ENCODE measurements around the gene KIF17.

KIF17 gene

DNA sequence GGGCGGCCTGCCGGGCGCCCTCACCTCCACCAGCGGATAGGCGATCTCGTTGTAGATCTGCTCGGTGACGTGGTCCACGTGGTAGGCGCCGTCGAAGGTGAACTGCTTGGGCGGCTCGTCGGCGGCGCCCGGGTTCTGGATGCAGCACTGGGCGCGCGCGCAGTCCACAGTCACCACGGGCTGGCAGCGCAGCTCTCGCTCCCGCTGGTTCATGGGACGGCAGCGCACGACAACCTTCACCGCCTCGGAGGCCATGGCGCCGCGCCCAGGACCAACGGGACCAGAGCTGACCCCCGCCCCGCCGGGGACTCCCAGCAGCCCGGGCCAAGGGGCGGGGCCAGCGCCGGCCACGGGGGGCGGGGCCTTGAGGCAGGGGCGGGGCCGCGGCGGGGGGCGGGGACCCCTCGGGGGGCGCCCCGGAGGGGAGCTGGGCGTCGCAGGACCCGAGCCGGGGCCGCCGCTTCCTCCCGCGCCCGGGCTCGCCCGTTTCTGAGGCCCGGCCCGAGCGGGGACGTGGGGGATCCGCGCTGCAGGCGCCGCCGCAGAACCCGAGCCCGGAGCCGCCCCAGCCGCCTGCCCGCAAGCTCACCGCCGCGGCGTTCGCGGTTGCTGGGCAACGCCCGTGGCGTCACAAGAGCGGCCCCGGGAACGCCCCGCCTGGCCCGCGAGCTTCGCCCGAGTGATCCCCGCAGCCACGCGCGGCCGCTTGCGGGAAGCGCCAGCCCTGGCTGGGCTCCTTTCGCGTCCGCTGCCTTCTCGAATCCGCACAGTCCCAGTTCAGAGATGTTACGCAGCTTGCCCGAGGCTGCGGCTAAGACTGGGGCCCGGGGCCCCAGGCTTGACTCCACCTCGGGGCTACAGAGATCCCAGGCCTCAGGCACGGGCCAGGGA is at the start of gene KIF17:
KIF17 (minus strand) TSS at position 556 of the 891 bp plus-strand sequence; CDS start at position 255, 301 bp downstream.
- H3K9me3 ChIP-seq, result no peaks in the 10 kb centered on the region
- H3K36me3 ChIP-seq, result no peaks in the 10 kb centered on the region
- peaks cover 73% of the 10 kb centered on the region for H3K27me3 ChIP-seq
- peak within 1 kb of the TSS; percentile 48 to 56 for H3K4me3 ChIP-seq (ENCODE audit: low read depth in 1 of 2, low read length in 1 of 2)
- H3K27ac ChIP-seq, result no peak within 1 kb of the TSS
- TF ChIP-seq, protein P1, sequence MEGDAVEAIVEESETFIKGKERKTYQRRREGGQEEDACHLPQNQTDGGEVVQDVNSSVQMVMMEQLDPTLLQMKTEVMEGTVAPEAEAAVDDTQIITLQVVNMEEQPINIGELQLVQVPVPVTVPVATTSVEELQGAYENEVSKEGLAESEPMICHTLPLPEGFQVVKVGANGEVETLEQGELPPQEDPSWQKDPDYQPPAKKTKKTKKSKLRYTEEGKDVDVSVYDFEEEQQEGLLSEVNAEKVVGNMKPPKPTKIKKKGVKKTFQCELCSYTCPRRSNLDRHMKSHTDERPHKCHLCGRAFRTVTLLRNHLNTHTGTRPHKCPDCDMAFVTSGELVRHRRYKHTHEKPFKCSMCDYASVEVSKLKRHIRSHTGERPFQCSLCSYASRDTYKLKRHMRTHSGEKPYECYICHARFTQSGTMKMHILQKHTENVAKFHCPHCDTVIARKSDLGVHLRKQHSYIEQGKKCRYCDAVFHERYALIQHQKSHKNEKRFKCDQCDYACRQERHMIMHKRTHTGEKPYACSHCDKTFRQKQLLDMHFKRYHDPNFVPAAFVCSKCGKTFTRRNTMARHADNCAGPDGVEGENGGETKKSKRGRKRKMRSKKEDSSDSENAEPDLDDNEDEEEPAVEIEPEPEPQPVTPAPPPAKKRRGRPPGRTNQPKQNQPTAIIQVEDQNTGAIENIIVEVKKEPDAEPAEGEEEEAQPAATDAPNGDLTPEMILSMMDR (IDR thresholded peaks at IDR 0.05), result no peak
- H3K4me1 ChIP-seq (ENCODE audit: control insufficient read depth in 1 of 2, insufficient read depth in 1 of 2, low read depth in 1 of 2, low read length in 1 of 2), result peaks cover 5 to 11% of the 10 kb centered on the region in 2 experiments

DNA sequence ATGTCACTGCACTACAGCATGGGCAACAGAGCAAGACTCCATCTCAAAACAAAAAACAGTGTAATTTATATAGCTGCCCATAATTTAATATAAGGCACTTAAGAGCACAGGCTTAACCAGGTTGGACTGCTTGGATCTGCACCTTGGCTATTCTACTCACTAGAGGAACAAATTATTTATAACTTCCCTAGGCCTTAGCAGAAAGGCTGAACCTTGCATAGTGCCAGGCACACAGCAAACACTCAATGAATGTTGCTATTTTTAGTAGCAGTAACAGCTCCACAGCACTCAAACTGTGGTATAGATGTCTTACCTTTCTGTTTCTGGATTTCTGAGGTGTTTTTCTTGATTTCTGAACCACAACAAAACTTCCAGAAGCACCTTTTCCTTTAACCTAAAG is 49.5 kb upstream of the KIF17 start:
- Histone ChIP-seq H3K27ac (no peak overlapping the region), H3K9me3 (no peaks in the 10 kb centered on the region), H3K36me3 (peaks cover 100% of the 10 kb centered on the region), H3K27me3 (no peaks in the 10 kb centered on the region), H3K4me3 (ENCODE audit: low read depth in 1 of 2, low read length in 1 of 2) (no peak overlapping the region), H3K4me1 (ENCODE audit: control insufficient read depth in 1 of 2, insufficient read depth in 1 of 2, low read depth in 1 of 2, low read length in 1 of 2) (no peaks in the 10 kb centered on the region)
- TF ChIP-seq, protein P1 (IDR thresholded peaks at IDR 0.05), result no peak

DNA sequence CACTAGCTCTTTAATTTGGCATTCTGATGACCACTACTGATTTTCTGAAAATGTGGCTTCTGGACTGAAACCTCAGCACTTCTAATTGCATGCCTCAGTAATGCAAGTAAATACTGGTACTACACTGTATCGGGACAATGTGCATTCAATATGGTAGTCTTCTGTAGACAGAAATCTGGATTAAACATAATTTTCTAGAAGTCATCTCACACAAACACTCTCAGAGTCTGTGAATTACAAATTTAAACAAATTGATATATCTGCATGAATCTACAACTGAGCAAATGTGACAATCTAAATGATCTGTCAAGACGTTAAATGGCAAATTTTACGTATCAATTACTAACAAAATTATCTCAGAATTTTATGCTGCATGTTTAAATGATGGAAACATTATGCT is 45.6 kb upstream of the KIF17 start:
- peaks cover 99% of the 10 kb centered on the region for H3K36me3 ChIP-seq
- no peaks in the 10 kb centered on the region for H3K9me3 ChIP-seq
- H3K27me3 ChIP-seq, result no peaks in the 10 kb centered on the region
- H3K4me1 ChIP-seq (ENCODE audit: control insufficient read depth in 1 of 2, insufficient read depth in 1 of 2, low read depth in 1 of 2, low read length in 1 of 2), result no peaks in the 10 kb centered on the region
- TF ChIP-seq, protein P1 (IDR thresholded peaks at IDR 0.05), result no peak
- no peak overlapping the region for H3K27ac ChIP-seq
- no peak overlapping the region for H3K4me3 ChIP-seq (ENCODE audit: low read depth in 1 of 2, low read length in 1 of 2)

DNA sequence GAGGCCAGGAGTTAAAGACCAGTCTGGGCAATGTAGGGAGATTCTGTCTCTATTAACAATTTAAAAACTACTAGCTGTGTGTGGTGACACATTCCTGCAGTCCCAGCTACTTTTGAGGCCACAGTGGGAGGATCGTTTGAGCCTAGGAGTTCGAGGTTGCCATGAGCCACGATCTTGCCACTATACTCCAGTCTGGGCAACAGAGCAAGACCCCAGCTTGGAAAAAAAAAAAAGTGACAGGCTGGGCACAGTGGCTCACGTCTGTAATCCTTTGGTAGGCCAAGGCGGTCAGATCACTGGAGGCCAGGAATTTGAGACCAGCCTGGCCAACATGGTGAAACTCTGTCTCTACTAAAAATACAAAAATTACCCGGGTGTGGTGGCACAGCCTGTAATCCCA is 42.5 kb upstream of the KIF17 start:
- Histone ChIP-seq H3K9me3 (no peaks in the 10 kb centered on the region), H3K4me1 (ENCODE audit: control insufficient read depth in 1 of 2, insufficient read depth in 1 of 2, low read depth in 1 of 2, low read length in 1 of 2) (no peaks in the 10 kb centered on the region), H3K36me3 (peaks cover 99% of the 10 kb centered on the region), H3K4me3 (ENCODE audit: low read depth in 1 of 2, low read length in 1 of 2) (no peak overlapping the region), H3K27ac (no peak overlapping the region), H3K27me3 (no peaks in the 10 kb centered on the region)
- TF ChIP-seq, protein P1 (IDR thresholded peaks at IDR 0.05), result no peak

DNA sequence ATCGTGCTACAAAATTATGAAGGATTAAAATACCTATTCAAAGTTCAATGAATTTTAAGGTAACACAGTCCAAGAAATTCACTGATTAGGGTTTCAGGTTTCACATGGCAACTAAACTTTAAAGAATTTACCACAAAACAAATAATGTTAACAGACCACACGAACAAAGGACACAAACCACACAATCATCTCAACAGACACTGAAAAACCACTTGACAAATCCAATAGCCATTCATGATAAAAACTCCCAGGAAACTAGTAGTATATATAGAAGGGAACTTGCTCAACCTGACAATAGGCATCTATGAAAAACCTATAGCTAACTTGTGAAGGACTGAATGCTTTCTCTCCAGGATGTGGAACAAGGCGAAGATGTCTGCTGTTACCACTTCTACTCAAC is 35.8 kb upstream of the KIF17 start:
- TF ChIP-seq, protein P1 (IDR thresholded peaks at IDR 0.05), result no peak
- Histone ChIP-seq H3K27me3 (no peaks in the 10 kb centered on the region), H3K4me1 (ENCODE audit: control insufficient read depth in 1 of 2, insufficient read depth in 1 of 2, low read depth in 1 of 2, low read length in 1 of 2) (peaks cover 0 to 4% of the 10 kb centered on the region in 2 experiments), H3K4me3 (ENCODE audit: low read depth in 1 of 2, low read length in 1 of 2) (no peak overlapping the region), H3K36me3 (peaks cover 79% of the 10 kb centered on the region), H3K27ac (no peak overlapping the region), H3K9me3 (no peaks in the 10 kb centered on the region)

Measured in neutrophil (primary cell).